ENCODE data around the gene IGLL1. TPM values are rescaled to one million over a fixed set of nuclear protein-coding genes. Genes with fewer than 3 reads are reported as not detected.
"Not testable (repeated sequence)": the region's sequence is repeated elsewhere in the genome, so short reads cannot be mapped to it uniquely, and the experiment has no call there.

IGLL1 gene
- total RNA-seq, 1 experiment from 2014 or later: not detected

DNA sequence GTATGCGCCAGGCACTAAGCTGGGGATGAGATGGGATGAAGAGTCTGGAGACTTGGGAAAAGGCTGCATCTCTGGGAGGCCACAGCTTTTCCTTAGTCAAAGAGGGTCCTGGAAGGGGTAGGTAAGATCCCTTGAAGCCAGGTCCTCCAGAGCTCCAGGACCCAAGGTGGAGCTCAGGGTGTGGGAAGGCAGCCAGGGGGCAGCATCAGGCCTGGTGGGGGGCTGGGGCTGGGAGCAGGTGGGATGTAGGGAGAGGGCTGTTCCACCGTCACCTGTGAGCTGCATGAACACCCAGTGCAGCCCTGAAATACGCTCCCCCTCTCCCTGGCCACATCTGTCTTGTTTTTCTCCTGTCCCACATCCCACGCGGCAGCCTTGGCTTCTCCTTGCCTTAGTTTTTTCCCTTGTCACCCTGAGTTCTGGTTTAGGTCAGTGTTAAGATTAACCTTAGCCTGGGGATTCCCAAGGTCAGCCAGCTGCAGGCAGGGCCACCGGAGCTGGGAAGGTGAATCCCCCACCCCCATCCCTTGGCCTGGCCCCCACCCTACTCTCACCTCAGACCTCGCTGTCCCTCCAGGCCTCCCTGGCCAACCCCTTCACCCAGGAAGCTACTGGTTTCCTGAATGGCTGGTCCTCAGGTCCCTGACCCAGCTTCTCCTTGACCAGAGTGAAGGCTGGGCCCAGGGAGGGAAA, 17.6 kb upstream of the IGLL1 start:
- in situ Hi-C loops (cut with HindIII; ENCODE audit: low pct_unique_long_range_greater_than_20kb, low sequenced_read_pairs); DNase-seq (ENCODE audit: low read depth): not testable (repeated sequence)

DNA sequence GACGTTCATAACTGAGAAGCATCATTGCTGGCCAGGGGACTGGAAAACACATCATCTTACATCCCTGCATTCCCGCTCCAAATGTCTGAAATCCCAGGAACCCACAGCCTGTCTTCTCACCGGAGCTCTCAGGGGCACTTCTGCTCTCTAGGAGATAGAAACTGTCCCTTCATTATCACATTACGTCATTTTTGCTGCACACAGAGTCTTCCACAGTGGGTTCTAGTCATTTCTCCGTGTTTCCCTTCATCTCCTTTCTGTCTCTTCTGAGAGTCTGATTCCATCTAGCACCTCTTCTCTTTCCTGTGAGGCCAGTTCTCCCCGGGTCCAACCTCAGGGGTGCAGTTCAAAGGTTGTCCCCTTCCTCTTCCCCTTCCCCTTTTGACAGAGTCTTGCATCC, 15.8 kb upstream of the IGLL1 start:
- in situ Hi-C loops (cut with HindIII; ENCODE audit: low pct_unique_long_range_greater_than_20kb, low sequenced_read_pairs); DNase-seq (ENCODE audit: low read depth): not testable (repeated sequence)

DNA sequence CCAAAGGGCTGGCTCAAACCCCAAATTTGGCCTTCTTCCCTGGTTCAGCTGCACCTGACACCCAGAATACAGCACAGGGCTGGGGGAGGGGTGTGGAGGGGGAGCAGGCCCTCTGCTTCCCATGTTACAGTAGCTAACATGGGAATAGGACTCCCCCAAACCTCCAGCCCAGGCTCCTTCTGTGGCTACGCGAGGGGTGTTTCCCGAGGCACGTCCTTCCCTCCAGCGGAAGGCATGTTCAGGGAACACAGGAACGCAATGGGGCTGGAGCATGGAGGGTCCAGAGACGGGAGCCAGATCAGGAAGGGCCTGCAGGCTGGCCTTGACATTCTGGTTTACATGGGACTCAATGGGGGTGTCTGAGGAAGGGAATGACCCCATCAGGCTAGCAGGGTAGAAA, 11.8 kb upstream of the IGLL1 start:
- DNase-seq (ENCODE audit: low read depth): no peak
- in situ Hi-C loops (cut with HindIII; ENCODE audit: low pct_unique_long_range_greater_than_20kb, low sequenced_read_pairs): no loop called here

DNA sequence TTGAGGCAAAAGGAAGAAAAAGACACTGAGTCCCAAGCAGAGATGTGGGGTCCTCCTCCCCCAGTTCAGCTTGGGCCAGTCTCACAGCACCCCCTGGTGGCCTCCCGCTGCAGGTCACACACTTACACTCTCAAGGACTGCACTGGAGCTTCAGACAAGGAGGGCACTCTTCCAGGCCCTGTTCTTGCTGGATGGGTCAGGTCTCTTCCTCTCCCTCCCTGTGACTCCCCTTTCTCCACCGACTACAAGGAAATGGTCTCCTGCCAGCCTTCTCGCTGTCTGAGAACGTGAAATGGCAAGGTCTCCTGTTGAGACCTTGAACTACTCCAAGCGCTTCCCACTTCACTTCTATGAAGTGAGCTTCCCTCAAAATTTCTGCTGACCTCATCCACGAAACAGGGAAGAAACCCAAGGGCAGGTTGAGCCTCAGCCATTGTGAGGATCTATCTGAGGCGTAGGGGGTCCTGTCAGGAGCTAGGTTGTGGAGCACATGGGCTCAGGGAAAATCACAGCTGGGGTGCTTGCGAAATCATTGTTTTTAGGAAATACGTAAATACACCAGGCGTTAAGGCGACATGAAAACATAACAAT, 11.2 kb upstream of the IGLL1 start:
- peak; percentile 41 for DNase-seq (ENCODE audit: low read depth)
- in situ Hi-C loops (cut with HindIII; ENCODE audit: low pct_unique_long_range_greater_than_20kb, low sequenced_read_pairs): no loop called here

DNA sequence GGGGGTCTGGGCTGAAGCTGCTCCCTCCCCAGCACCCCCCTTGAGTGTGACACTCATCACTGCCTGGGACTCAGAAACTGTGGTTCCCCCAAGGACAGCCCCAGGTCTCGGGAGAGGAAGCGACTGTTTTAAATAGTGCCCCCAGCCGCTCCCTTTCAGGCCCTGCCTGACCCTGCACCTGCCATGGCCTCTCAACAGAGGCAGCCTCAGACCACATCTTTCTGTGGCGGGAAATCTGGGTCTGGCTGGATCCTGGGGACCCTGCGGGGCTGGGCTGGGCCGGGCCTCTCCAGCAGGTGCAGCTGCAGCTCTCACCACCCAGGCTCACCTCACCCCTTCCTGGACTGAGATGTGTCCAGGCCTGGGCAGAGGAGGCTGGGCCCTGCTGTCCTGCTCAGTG, 3.7 kb upstream of the IGLL1 start:
- no peak for DNase-seq (ENCODE audit: low read depth)
- in situ Hi-C loops (cut with HindIII; ENCODE audit: low pct_unique_long_range_greater_than_20kb, low sequenced_read_pairs): no loop called here

DNA sequence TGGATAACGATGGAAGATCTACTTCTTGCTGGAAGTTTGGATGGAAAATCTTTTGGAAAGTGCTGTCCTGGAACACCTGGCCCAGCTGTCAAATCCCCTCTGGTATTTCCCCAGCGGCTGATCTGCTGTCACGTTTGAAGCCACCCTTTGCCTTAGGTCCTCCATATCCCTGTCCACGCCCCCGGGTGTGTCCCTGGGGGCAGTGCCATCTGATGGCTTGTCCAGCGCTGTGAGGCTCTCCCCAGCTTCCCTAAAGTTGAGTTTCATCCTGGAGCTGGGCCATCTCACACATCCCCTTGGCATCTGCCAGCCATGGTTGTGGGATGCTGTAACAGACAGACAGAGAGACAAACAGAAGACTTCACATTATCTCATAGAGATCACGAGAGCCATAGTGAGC, 3.1 kb upstream of the IGLL1 start:
- no peak for DNase-seq (ENCODE audit: low read depth)
- in situ Hi-C loops (cut with HindIII; ENCODE audit: low pct_unique_long_range_greater_than_20kb, low sequenced_read_pairs): no loop called here

DNA sequence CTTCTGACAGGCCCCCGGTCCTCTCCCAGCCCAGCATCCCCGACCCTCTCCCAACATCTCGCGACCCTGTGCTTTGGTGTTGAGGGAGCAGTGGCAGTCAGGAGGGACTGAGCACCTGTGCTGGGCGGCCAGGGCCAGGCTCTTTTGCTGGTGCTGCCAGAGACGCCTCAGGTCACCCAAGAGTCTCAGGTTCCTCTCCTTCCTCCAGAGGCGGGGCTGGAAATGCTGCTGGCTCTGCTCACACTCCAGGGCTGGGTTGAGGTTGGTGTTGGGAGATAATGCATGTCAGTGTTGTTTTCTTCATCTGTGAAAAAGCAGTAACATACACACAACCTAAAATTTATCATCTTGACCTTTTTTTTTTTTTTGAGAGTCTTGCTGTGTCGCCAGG, 1.2 kb upstream of the IGLL1 start:
- no peak for DNase-seq (ENCODE audit: low read depth)
- in situ Hi-C loops (cut with HindIII; ENCODE audit: low pct_unique_long_range_greater_than_20kb, low sequenced_read_pairs): no loop called here

DNA sequence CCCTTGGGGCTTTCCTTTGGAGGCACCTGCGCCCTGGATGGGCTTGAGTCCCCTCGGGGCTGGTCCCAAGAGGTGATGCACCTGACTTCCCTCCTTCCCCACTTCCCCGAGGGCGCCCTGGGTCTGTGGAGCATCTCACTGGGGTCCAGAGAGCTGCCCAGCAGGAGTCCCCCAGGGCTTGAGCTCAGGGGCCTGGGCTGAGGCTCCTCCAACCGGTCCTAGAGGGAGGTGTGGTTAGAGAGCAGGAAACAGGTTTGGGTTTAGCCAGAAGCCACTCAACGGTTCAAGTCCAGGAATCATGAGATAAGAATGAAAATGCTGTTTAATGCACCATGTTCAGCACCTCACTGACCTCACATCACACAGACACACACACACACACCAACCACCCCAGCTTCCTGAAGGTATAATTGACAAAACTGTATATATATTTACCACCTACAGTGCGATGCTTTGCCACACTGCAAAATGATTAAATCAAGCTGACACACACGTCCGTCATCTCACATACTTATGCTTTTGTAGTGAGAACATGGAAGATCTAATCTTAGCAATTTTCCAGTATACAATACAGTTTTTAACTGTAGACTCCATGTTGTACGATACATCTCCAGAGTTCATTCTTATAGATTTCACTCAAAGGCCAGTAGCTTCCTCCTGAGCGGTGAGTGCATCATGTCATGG, 628 bp upstream of the IGLL1 start:
- in situ Hi-C loops (cut with HindIII; ENCODE audit: low pct_unique_long_range_greater_than_20kb, low sequenced_read_pairs): no loop called here

DNA sequence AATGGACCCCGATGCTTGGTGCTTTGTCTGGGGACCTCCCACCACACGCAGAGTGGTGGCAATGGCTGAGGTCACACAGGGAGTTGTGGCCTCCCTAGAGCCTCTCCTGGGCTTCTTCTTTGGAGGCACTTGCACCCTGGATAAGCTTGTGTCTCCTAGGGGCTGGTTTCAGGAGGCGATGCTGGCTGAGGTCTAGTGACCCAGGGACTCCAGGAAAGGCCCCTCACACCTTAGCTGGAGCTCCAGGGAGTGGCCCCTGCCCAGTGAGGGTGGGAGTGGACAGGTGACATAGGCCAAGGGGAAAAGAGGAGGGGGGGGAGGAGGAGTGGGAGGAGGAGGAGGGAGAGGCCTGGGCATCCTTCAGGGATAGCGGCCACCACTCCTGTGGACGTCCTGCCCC, 810 bp downstream of the IGLL1 start:
- no peak for DNase-seq (ENCODE audit: low read depth)
- in situ Hi-C loops (cut with HindIII; ENCODE audit: low pct_unique_long_range_greater_than_20kb, low sequenced_read_pairs): no loop called here

More for the DNA sequence above, 628 bp upstream of the IGLL1 start:
- DNase-seq (ENCODE audit: low read depth): no peak

DNA sequence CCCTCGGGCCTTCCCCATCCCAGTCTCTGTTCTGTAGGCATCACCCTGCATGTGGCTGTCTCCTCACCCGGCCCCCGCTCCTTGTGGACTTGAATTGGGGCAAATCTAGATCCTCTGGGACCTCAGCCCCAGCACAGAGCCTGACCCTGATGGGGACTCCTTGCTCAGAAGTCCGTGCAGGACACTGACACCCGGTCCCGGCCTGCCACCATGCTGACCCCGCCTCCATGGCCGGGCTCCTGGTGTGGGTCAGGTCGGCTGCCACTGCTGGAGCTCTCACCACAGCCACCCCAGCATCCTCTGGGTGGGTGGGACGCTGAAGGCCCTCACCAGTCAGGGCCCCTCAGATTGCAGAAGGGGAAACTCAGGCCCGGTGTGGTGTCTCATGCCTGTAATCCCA, 1.8 kb downstream of the IGLL1 start:
- in situ Hi-C loops (cut with HindIII; ENCODE audit: low pct_unique_long_range_greater_than_20kb, low sequenced_read_pairs): no loop called here
- DNase-seq (ENCODE audit: low read depth): no peak

DNA sequence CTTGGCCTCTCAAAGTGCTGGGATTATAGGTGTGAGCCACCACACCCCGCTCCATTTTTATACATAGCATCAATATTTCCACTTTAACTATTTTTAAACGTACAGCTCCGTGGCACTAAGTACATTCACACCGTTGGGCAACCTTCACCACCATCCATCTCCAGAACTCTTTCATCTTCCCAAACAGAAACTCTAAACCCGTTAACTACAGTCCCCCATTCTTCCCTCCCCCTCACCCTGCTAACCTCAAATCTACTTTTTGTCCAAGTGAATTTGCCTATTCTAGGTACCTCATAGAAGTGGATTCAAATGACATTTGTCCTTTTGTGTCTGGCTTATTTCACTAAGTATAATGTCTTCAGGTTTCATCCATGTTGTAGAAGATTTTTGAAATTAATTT, 3.4 kb downstream of the IGLL1 start:
- in situ Hi-C loops (cut with HindIII; ENCODE audit: low pct_unique_long_range_greater_than_20kb, low sequenced_read_pairs): no loop called here
- no peak for DNase-seq (ENCODE audit: low read depth)

DNA sequence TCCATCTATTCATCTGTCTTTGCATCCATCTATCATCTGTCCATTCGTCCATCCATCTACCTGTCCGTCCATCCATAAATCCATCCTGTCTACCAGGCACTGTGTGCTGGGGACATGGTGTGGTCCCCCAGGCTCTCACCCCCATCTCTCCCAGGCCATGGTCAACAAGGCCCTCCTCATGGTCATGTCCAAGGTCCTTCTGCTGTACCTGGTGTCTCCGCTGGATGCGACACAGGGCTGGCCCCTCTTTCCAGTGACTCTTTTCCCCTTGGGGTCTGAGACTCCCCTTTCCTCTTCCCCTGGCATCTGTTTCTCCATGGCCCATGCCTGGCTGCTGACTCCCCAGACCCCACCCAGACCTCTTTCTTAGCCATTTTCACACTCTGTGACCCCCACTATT, 4.5 kb downstream of the IGLL1 start:
- in situ Hi-C loops (cut with HindIII; ENCODE audit: low pct_unique_long_range_greater_than_20kb, low sequenced_read_pairs): no loop called here
- no peak for DNase-seq (ENCODE audit: low read depth)

DNA sequence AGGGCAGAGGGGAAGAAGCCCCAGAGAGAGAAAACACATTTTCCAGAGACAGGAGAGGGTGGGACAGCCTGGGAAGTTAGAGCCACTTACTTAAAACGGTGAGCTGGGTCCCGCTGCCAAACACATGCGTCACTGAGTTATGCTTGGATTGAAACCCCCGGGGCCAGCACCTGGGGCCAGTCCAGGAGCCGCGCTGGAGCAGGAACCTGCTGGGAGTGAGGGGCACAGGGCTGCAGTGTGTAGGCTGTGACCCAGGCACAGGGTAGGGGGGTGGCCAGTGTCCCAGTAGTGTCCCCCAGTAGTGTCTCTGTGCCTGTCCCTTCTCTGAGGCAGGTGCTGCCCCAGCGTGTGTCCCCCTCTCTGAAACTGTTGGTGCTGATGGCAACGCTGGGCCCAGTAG, 5.2 kb downstream of the IGLL1 start:
- DNase-seq (ENCODE audit: low read depth): no peak
- in situ Hi-C loops (cut with HindIII; ENCODE audit: low pct_unique_long_range_greater_than_20kb, low sequenced_read_pairs): no loop called here

DNA sequence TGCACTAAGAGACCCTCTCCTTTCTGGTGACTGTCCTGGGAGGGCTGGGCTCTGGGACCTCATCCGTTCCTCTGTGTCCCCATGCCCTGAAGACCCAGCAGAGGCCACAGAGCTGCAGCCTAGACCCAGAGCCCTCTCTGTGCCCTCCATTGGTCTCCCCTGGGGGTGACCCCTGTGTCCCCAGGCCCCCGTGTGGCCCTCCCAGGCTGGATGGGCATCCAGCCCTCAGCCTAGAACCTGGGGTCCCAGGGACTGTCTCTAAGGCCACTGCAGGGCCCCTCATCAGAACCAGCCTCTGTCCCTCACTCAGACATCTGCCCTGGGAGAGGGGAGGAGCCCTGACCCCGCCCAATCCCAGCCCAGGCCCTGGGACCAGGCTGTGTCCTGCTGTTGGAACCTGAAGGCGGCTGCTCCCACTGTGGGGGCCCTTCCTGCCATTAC, 5.7 kb downstream of the IGLL1 start:
- no peak for DNase-seq (ENCODE audit: low read depth)
- in situ Hi-C loops (cut with HindIII; ENCODE audit: low pct_unique_long_range_greater_than_20kb, low sequenced_read_pairs): no loop called here

DNA sequence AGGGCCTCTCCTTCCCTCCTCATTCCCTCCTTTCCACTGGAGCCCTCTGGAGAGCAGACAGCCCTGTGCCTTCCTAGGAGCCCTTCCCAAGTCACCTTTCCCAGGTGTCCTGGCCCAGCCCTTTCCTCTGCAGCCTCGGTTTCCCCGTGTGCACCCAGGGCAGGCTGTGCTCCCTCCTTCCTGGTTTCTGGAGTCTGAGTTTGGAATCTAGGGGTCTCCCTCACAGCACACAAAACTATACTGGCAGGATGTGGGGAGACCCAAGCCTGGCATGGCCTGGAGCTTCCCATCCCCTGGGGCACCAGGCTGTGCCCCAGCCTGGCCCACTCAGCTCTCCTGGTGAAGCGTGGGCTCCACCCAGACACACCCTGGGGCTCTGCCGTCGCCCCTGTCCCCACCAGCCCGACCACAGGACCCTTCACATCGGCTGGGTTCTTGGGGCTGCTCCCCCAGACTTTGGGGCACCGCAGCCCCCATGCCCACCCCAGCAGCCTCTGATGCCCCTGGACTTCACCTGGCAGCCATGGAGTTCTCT, 6.3 kb downstream of the IGLL1 start:
- in situ Hi-C loops (cut with HindIII; ENCODE audit: low pct_unique_long_range_greater_than_20kb, low sequenced_read_pairs); DNase-seq (ENCODE audit: low read depth): not testable (repeated sequence)

DNA sequence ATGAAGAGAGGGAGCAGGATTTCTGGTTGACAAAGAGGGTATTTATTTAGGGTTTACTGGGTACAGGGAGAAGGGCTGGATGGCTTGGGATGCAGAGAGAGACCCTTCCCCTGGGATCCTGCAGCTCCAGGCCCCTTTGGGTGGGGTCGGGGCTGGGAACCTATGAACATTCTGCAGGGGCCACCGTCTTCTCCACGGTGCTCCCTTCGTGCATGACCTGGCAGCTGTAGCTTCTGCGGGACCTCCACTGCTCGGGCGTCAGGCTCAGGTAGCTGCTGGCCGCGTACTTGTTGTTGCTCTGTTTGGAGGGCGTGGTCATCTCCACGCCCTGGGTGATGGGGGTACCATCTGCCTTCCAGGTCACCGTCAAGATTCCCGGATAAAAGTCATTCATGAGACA, 7.0 kb downstream of the IGLL1 start:
- in situ Hi-C loops (cut with HindIII; ENCODE audit: low pct_unique_long_range_greater_than_20kb, low sequenced_read_pairs): not testable (repeated sequence)

DNA sequence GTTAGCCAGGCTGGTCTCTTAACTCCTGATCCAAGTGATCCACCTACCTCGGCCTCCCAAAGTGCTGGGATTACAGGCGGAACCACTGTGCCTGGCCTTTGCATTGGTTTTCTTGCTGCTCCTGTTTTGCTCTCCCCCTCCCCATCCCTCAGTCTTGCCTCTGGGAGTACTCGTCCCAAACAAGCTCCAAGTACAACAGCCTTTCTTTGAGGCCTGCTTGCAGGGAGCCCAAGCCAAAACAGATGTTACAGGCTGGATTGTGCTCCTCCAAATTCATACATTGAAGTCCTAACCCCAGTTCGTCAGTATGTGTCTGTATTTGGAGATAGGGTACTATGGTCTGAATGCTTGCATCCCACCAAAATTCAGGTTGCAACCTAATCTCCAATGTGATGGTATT, 8.6 kb downstream of the IGLL1 start:
- DNase-seq (ENCODE audit: low read depth): no peak
- in situ Hi-C loops (cut with HindIII; ENCODE audit: low pct_unique_long_range_greater_than_20kb, low sequenced_read_pairs): no loop called here

More for the DNA sequence above, 7.0 kb downstream of the IGLL1 start:
- DNase-seq (ENCODE audit: low read depth): not testable (repeated sequence)

DNA sequence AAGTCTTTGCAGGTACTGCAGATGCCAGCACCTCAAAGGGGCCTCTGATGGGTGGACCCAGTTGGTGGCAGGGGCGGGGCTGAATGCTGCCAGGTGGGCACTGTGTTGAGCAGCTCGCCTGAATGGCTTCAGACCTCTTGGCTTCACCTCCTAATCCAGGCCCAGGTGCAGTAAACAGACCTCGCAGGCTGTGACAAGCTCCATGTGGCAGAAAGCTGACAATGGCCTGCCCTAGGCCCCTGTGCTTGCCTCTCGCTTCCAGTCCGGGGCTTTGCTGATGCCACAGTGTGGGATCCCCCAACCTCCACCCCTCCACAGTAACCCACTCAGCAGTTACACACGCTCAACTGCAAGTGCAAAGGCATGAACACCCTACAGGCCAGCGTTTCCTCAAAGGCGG, 9.4 kb downstream of the IGLL1 start:
- DNase-seq (ENCODE audit: low read depth): no peak
- in situ Hi-C loops (cut with HindIII; ENCODE audit: low pct_unique_long_range_greater_than_20kb, low sequenced_read_pairs): no loop called here

DNA sequence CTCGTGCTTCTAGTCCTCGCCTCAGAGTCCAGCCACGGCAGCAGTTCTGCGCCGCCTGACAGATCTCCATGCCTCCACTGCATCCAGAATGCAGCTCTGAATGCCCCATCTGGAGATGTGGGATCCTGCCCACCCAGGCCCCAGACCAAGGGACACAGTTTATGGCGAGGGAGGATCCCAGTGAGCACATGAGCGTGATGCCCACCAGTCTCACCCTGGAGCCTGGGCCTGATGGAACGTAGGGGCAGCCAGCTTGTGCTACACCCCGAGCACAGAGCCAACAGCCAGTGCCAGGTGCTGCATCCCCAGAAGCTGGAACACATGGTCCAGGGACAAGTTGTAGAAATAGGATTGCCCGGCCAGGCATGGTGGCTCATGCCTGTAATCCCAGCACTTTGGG, 10.4 kb downstream of the IGLL1 start:
- no peak for DNase-seq (ENCODE audit: low read depth)
- in situ Hi-C loops (cut with HindIII; ENCODE audit: low pct_unique_long_range_greater_than_20kb, low sequenced_read_pairs): no loop called here
